Loucy (cell line): ENCODE results near the gene RSU1.

Source experiments
- H2AFZ ChIP-seq: fragments of 200-600 bp; sonication (generic); 2 replicates; pipeline ENCODE4 v1.6.0; 2016; ENCODE audit warnings: antibody characterized with exemption, mild to moderate bottlenecking, low read length, moderate library complexity
- H3F3A ChIP-seq: fragments of 200-600 bp; 2 replicates; pipeline ENCODE4 v1.6.0; 2016; ENCODE audit warnings: antibody characterized with exemption, low read depth, mild to moderate bottlenecking
- H3K27me3 ChIP-seq: fragments of 200-600 bp; sonication (generic); 2 replicates; pipeline ENCODE4 v1.6.1; 2014; ENCODE audit warnings: low read length, mild to moderate bottlenecking; ENCODE audit not compliant: insufficient read depth, poor library complexity, severe bottlenecking
- H3K36me3 ChIP-seq: fragments of 200-600 bp; sonication (generic); 2 replicates; pipeline ENCODE4 v1.6.1; 2016; ENCODE audit warnings: low read length; ENCODE audit not compliant: insufficient read depth
- H3K4me1 ChIP-seq: fragments of 200-600 bp; sonication (generic); 2 replicates; pipeline ENCODE4 v1.5.1; 2014; ENCODE audit warnings: low read length, mild to moderate bottlenecking; ENCODE audit not compliant: insufficient read depth, poor library complexity, severe bottlenecking
- H3K4me2 ChIP-seq: fragments of 200-600 bp; sonication (generic); 2 replicates; pipeline ENCODE4 v1.6.0; 2014; ENCODE audit warnings: antibody characterized with exemption, low read length, low read depth, mild to moderate bottlenecking; ENCODE audit not compliant: poor library complexity, severe bottlenecking
- H3K4me3 ChIP-seq: fragments of 200-600 bp; sonication (generic); 2 replicates; pipeline ENCODE4 v1.5.1; 2014; ENCODE audit warnings: low read length, mild to moderate bottlenecking, mixed read lengths; ENCODE audit not compliant: poor library complexity, severe bottlenecking
- H3K79me2 ChIP-seq: fragments of 200-600 bp; sonication (generic); 2 replicates; pipeline ENCODE4 v1.6.1; 2014; ENCODE audit warnings: low read length; ENCODE audit not compliant: insufficient read depth
- H3K9ac ChIP-seq: fragments of 200-600 bp; sonication (generic); 2 replicates; pipeline ENCODE4 v1.6.0; 2014; ENCODE audit warnings: mild to moderate bottlenecking, low read depth, low read length, moderate library complexity; ENCODE audit not compliant: poor library complexity, severe bottlenecking
- H3K9me2 ChIP-seq: fragments of 200-600 bp; sonication (generic); replicated peaks from 2 replicates; pipeline ENCODE4 v1.6.1; 2016; ENCODE audit warnings: low read depth, low read length, mixed read lengths
- H3K9me3 ChIP-seq: fragments of 200-600 bp; sonication (generic); 2 replicates; pipeline ENCODE4 v1.6.1; 2014; ENCODE audit warnings: mild to moderate bottlenecking, antibody characterized with exemption, low read length, low read depth; ENCODE audit not compliant: insufficient read depth
- H4K20me1 ChIP-seq: fragments of 200-600 bp; sonication (generic); 2 replicates; pipeline ENCODE4 v1.6.0; 2014; ENCODE audit warnings: antibody characterized with exemption, low read length, mild to moderate bottlenecking; ENCODE audit not compliant: insufficient read depth, poor library complexity, severe bottlenecking
- EZH2phosphoT487 ChIP-seq: fragments of 200-600 bp; IDR thresholded peaks from 2 replicates; pipeline ENCODE4 v1.6.1; 2018; ENCODE audit warnings: antibody characterized with exemption, mild to moderate bottlenecking, moderate library complexity, borderline replicate concordance
- TF ChIP-seq, protein P1 (sequence below): fragments of 200-600 bp; sonication (generic); conservative IDR thresholded peaks from 2 replicates; pipeline ENCODE4 v1.5.1; 2014; ENCODE audit warnings: mild to moderate bottlenecking, antibody characterized with exemption, low read length

The RSU1 gene

GRCh38 chr10:16565604-16566003 lies 251.6 kb downstream of the RSU1 start:
- no peaks in the 10 kb centered on the region for H3K9me2 ChIP-seq
- no peak overlapping the region for H2AFZ ChIP-seq
- H3K27me3 ChIP-seq = no peaks in the 10 kb centered on the region
- no peak overlapping the region for H3K9ac ChIP-seq
- H3K4me1 ChIP-seq = no peaks in the 10 kb centered on the region
- no peak overlapping the region for H3K4me3 ChIP-seq
- H4K20me1 ChIP-seq = no peaks in the 10 kb centered on the region
- H3K36me3 ChIP-seq = no peaks in the 10 kb centered on the region
- no peaks in the 10 kb centered on the region for H3F3A ChIP-seq
- no peaks in the 10 kb centered on the region for H3K9me3 ChIP-seq
- H3K4me2 ChIP-seq = no peak overlapping the region
- TF ChIP-seq, protein P1, sequence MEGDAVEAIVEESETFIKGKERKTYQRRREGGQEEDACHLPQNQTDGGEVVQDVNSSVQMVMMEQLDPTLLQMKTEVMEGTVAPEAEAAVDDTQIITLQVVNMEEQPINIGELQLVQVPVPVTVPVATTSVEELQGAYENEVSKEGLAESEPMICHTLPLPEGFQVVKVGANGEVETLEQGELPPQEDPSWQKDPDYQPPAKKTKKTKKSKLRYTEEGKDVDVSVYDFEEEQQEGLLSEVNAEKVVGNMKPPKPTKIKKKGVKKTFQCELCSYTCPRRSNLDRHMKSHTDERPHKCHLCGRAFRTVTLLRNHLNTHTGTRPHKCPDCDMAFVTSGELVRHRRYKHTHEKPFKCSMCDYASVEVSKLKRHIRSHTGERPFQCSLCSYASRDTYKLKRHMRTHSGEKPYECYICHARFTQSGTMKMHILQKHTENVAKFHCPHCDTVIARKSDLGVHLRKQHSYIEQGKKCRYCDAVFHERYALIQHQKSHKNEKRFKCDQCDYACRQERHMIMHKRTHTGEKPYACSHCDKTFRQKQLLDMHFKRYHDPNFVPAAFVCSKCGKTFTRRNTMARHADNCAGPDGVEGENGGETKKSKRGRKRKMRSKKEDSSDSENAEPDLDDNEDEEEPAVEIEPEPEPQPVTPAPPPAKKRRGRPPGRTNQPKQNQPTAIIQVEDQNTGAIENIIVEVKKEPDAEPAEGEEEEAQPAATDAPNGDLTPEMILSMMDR = no peak
- no peak for TF ChIP-seq EZH2phosphoT487
- no peaks in the 10 kb centered on the region for H3K79me2 ChIP-seq

GRCh38 chr10:16562891-16563290 lies 254.3 kb downstream of the RSU1 start:
- Histone ChIP-seq H3K27me3 (no peaks in the 10 kb centered on the region), H3K79me2 (no peaks in the 10 kb centered on the region), H3K4me3 (no peak overlapping the region), H3K36me3 (no peaks in the 10 kb centered on the region), H3K4me1 (no peaks in the 10 kb centered on the region), H3K9me2 (no peaks in the 10 kb centered on the region), H3K4me2 (no peak overlapping the region), H3K9ac (no peak overlapping the region), H3F3A (no peaks in the 10 kb centered on the region), H4K20me1 (no peaks in the 10 kb centered on the region), H2AFZ (no peak overlapping the region), H3K9me3 (no peaks in the 10 kb centered on the region)
- no peak for TF ChIP-seq EZH2phosphoT487
- TF ChIP-seq, protein P1 = no peak

- TF ChIP-seq, protein P1 = no peak
- TF ChIP-seq EZH2phosphoT487 = no peak
- Histone ChIP-seq H2AFZ (no peak overlapping the region), H3K4me3 (no peak overlapping the region), H3K9me3 (no peaks in the 10 kb centered on the region), H3K9me2 (no peaks in the 10 kb centered on the region), H3K27me3 (no peaks in the 10 kb centered on the region), H3K79me2 (no peaks in the 10 kb centered on the region), H3K36me3 (no peaks in the 10 kb centered on the region), H4K20me1 (no peaks in the 10 kb centered on the region), H3F3A (no peaks in the 10 kb centered on the region), H3K9ac (no peak overlapping the region), H3K4me2 (no peak overlapping the region), H3K4me1 (no peaks in the 10 kb centered on the region)
Measured at GRCh38 chr10:16559236-16559773, 257.9 kb downstream of the RSU1 start.
